HL-60 (cell line): ENCODE measurements around the gene MMGT1.

Experiments used
- GABPA ChIP-seq: IDR thresholded peaks from 2 replicates; pipeline ENCODE4 v1.6.1; 2012; ENCODE audit warnings: low read depth
- POLR2AphosphoS5 ChIP-seq: IDR thresholded peaks from 2 replicates; pipeline ENCODE4 v1.6.1; 2012; ENCODE audit warnings: low read depth
- TF ChIP-seq, protein P1 (sequence below): IDR thresholded peaks from one replicate; pipeline ENCODE4 v1.5.1; 2011; ENCODE audit warnings: low read length, control low read depth, inconsistent platforms; ENCODE audit not compliant: insufficient read depth
- TF ChIP-seq, protein P2 (sequence below): IDR thresholded peaks from 2 replicates; pipeline ENCODE4 v1.6.1; 2012; ENCODE audit warnings: low read depth; ENCODE audit not compliant: insufficient replicate concordance

DNA sequence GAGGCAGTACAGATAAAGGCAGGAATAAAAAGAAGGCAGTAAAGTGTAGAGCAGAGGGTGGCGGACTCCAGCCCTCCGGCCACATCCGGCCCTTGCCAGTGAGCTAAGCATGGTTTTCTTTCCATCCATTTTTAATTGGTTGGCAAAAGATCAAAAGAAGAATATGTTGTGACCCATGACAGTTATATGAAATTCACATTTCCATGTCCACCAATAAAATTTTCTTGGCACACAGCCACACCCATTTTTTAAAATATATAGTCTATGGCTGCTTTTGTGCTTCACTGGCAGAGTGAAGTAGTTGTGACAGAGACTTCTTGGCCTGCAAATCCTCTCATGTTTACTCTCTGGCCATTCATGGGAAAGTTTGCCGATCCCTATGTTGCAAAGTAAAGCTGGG is 41.2 kb upstream of the MMGT1 start:
- TF ChIP-seq, protein P1, sequence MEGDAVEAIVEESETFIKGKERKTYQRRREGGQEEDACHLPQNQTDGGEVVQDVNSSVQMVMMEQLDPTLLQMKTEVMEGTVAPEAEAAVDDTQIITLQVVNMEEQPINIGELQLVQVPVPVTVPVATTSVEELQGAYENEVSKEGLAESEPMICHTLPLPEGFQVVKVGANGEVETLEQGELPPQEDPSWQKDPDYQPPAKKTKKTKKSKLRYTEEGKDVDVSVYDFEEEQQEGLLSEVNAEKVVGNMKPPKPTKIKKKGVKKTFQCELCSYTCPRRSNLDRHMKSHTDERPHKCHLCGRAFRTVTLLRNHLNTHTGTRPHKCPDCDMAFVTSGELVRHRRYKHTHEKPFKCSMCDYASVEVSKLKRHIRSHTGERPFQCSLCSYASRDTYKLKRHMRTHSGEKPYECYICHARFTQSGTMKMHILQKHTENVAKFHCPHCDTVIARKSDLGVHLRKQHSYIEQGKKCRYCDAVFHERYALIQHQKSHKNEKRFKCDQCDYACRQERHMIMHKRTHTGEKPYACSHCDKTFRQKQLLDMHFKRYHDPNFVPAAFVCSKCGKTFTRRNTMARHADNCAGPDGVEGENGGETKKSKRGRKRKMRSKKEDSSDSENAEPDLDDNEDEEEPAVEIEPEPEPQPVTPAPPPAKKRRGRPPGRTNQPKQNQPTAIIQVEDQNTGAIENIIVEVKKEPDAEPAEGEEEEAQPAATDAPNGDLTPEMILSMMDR: no peak
- TF ChIP-seq, protein P2, sequence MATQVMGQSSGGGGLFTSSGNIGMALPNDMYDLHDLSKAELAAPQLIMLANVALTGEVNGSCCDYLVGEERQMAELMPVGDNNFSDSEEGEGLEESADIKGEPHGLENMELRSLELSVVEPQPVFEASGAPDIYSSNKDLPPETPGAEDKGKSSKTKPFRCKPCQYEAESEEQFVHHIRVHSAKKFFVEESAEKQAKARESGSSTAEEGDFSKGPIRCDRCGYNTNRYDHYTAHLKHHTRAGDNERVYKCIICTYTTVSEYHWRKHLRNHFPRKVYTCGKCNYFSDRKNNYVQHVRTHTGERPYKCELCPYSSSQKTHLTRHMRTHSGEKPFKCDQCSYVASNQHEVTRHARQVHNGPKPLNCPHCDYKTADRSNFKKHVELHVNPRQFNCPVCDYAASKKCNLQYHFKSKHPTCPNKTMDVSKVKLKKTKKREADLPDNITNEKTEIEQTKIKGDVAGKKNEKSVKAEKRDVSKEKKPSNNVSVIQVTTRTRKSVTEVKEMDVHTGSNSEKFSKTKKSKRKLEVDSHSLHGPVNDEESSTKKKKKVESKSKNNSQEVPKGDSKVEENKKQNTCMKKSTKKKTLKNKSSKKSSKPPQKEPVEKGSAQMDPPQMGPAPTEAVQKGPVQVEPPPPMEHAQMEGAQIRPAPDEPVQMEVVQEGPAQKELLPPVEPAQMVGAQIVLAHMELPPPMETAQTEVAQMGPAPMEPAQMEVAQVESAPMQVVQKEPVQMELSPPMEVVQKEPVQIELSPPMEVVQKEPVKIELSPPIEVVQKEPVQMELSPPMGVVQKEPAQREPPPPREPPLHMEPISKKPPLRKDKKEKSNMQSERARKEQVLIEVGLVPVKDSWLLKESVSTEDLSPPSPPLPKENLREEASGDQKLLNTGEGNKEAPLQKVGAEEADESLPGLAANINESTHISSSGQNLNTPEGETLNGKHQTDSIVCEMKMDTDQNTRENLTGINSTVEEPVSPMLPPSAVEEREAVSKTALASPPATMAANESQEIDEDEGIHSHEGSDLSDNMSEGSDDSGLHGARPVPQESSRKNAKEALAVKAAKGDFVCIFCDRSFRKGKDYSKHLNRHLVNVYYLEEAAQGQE: no peak
- TF ChIP-seq POLR2AphosphoS5 (no peak), GABPA (no peak)
